Activated CD4-positive, alpha-beta T cell treated with anti-CD3 and anti-CD28 coated beads, Interleukin-2, amount 10 ng/mL, durations not matched to agents 24 days and 14 days (primary cell): Measurements from ENCODE around the gene CTNS. TPM values are rescaled to one million over a fixed set of nuclear protein-coding genes. Genes with fewer than 3 reads are reported as not detected.

Source experiments
- DNase-seq: peaks from one replicate; pipeline ENCODE4 v3.0.0; 2022
- H3K27ac Mint-ChIP-seq: one replicate; pipeline ENCODE4 v1.8.0; 2022; ENCODE audit warnings: mild to moderate bottlenecking, mixed read lengths
- H3K27me3 Mint-ChIP-seq: one replicate; pipeline ENCODE4 v1.8.0; 2022; ENCODE audit warnings: mixed read lengths
- H3K36me3 Mint-ChIP-seq: one replicate; pipeline ENCODE4 v1.8.0; 2022; ENCODE audit warnings: low read depth, mild to moderate bottlenecking, mixed read lengths
- H3K4me1 Mint-ChIP-seq: one replicate; pipeline ENCODE4 v1.8.0; 2021; ENCODE audit warnings: mixed read lengths
- H3K4me3 Mint-ChIP-seq: one replicate; pipeline ENCODE4 v1.8.0; 2022; ENCODE audit warnings: mild to moderate bottlenecking, moderate library complexity, mixed read lengths
- H3K9me3 Mint-ChIP-seq: one replicate; pipeline ENCODE4 v1.8.0; 2021; ENCODE audit warnings: mixed read lengths
- intact Hi-C: fragments of 100-400 bp; cut with micrococcal nuclease; formaldehyde crosslinking; loops from one replicate; pipeline ENCODE4 v1.15.1; 2023
- total RNA-seq: library from RNA; stranded (reverse); gene quantifications from 2 replicates; pipeline ENCODE4 v1.2.3, GENCODE V29; 2022

CTNS gene
- total RNA-seq, 1 donor from 2014 or later: 46.7 TPM

- intact Hi-C loops: loop anchor here (1.0 to 2.0 kb wide), 5 partner anchors 12 to 74 kb away; partner anchors contain the start of genes CTNS, EMC6, HASPIN and P2RX5
- H3K4me1 Mint-ChIP-seq: peaks cover 51% of the 10 kb centered on the region
- H3K27ac Mint-ChIP-seq: peak overlapping the region; percentile 85
- H3K4me3 Mint-ChIP-seq: peak overlapping the region; percentile 59
- no peaks in the 10 kb centered on the region for H3K9me3 Mint-ChIP-seq
- DNase-seq: peak; percentile 94
- peaks cover 43% of the 10 kb centered on the region for H3K36me3 Mint-ChIP-seq
- no peaks in the 10 kb centered on the region for H3K27me3 Mint-ChIP-seq
Observed at GRCh38 chr17:3710951-3711383, 74.4 kb downstream of the CTNS start.

Other genes starting within 250 kb of the CTNS start
- gene OR1E1, start 238.3 kb upstream of the CTNS start, total RNA-seq: not detected in 2 replicates
- not detected in 2 replicates for gene OR3A3, start 225.4 kb upstream of the CTNS start, total RNA-seq
- not detected in 2 replicates for gene OR1E2, start 202.9 kb upstream of the CTNS start, total RNA-seq
- gene SPATA22, start 164.9 kb upstream of the CTNS start, total RNA-seq: not detected in 2 replicates
- gene ASPA, start 160.8 kb upstream of the CTNS start, total RNA-seq: not detected in 2 replicates
- gene TRPV3, start 78.9 kb upstream of the CTNS start, total RNA-seq: 0.16 and 0.31 TPM in 2 replicates
- gene TRPV1, start 27.3 kb upstream of the CTNS start, total RNA-seq: 6.1 and 8.2 TPM in 2 replicates
- 20.6 and 21.2 TPM in 2 replicates for gene SHPK, start 510 bp upstream of the CTNS start, total RNA-seq
- gene TAX1BP3, start 31.8 kb downstream of the CTNS start, total RNA-seq: 28.7 and 29.0 TPM in 2 replicates
- 69.4 and 70.5 TPM in 2 replicates for gene EMC6, start 32.1 kb downstream of the CTNS start, total RNA-seq
- 92.3 and 92.8 TPM in 2 replicates for gene P2RX5, start 59.4 kb downstream of the CTNS start, total RNA-seq
- 25.1 and 25.3 TPM in 2 replicates for gene HASPIN, start 87.1 kb downstream of the CTNS start, total RNA-seq
- 31.1 and 33.9 TPM in 2 replicates for gene ITGAE, start 164.4 kb downstream of the CTNS start, total RNA-seq
- 45.9 and 52.1 TPM in 2 replicates for gene NCBP3, start 209.5 kb downstream of the CTNS start, total RNA-seq